Sigmoid colon (tissue), 7 donors: ENCODE measurements around the gene FN3K. TPM values are rescaled to one million over a fixed set of nuclear protein-coding genes. Genes with fewer than 3 reads are reported as not detected.

Experiments
- DNase-seq: peaks from one replicate; pipeline ENCODE4 v3.0.0-alpha.2; 2019
- H3K27ac ChIP-seq, 4 donors: fragments of 200-600 bp; sonication (generic); one replicate each; pipeline ENCODE4 v1.5.1; 2016 to 2019; ENCODE audit warnings: mild to moderate bottlenecking in 1 of 4
- H3K27me3 ChIP-seq, 3 donors: fragments of 200-600 bp; sonication (generic); one replicate each; pipeline ENCODE4 v1.5.1; 2019; ENCODE audit warnings: mild to moderate bottlenecking in 1 of 3
- H3K36me3 ChIP-seq, 4 donors: fragments of 200-600 bp; sonication (generic); one replicate each; pipeline ENCODE4 v1.5.1; 2016 to 2019
- H3K4me1 ChIP-seq, 4 donors: fragments of 200-600 bp; sonication (generic); one replicate each; pipeline ENCODE4 v1.5.1; 2017 to 2019
- H3K4me3 ChIP-seq, 4 donors: fragments of 200-600 bp; sonication (generic); one replicate each; pipeline ENCODE4 v1.5.1; 2017 to 2019; ENCODE audit warnings: mild to moderate bottlenecking in 2 of 4, moderate library complexity in 1 of 4
- H3K9me3 ChIP-seq, 4 donors: fragments of 200-600 bp in 3 of 4; sonication (generic) in 3 of 4; one replicate each; pipeline versions ENCODE4 v1.5.1 to v1.6.1; 2013 to 2019
- EP300 ChIP-seq, 4 donors: sonication (generic); formaldehyde crosslinking; IDR thresholded peaks; one replicate each; pipeline ENCODE4 v1.6.1; 2017; ENCODE audit warnings: antibody characterized with exemption in 4 of 4
- POLR2A ChIP-seq, 2 donors: fragments of 450-650 bp; IDR thresholded peaks; one replicate each; pipeline ENCODE4 v1.6.1; 2016; ENCODE audit warnings: antibody characterized with exemption in 2 of 2, mild to moderate bottlenecking in 2 of 2, moderate library complexity in 2 of 2
- POLR2AphosphoS5 ChIP-seq, 4 donors: sonication (generic); formaldehyde crosslinking; IDR thresholded peaks; one replicate each; pipeline ENCODE4 v1.6.1; 2017; ENCODE audit warnings: antibody characterized with exemption in 4 of 4
- WGBS, 2 donors: extraction: QIAGEN DNeasy Blood & Tissue Kit; methylation state at CpG; one replicate each; pipeline ENCODE4 v1.1.7; 2013; 5-methylcytosine and 5-hydroxymethylcytosine counted together
- intact Hi-C: fragments of 100-400 bp; cut with DNase I; formaldehyde crosslinking; loops from one replicate; pipeline ENCODE4 v1.15.1; 2023
- polyA plus RNA-seq, 3 donors: library from polyadenylated mRNA; stranded (reverse); fragments of 200-250 nt; gene quantifications; one replicate each; pipeline ENCODE4 v1.2.3, GENCODE V29; 2013
- total RNA-seq, 4 donors: library from RNA; depleted of rRNA; stranded (reverse); fragments of >200 nt; gene quantifications; one replicate each; pipeline ENCODE4 v1.1.0, GENCODE V29; 2016
- TF ChIP-seq, protein P1 (sequence below), 4 experiments: fragments of 450-650 bp in 3 of 4; fragments of 200-600 bp in 1 of 4; IDR thresholded peaks; one replicate each; pipeline ENCODE4 v1.5.1; 2016 to 2019; ENCODE audit warnings: antibody characterized with exemption in 4 of 4, mild to moderate bottlenecking in 3 of 4, moderate library complexity in 2 of 4
- donor health status: healthy with polysubstance abuse.
- donor health status: Bipolar disorder and iron deficiency.
- donor health status: healthy.

The FN3K gene
- total and polyA plus RNA-seq, 7 donors: 2.8 to 22.2 (median 11.9) TPM

DNA sequence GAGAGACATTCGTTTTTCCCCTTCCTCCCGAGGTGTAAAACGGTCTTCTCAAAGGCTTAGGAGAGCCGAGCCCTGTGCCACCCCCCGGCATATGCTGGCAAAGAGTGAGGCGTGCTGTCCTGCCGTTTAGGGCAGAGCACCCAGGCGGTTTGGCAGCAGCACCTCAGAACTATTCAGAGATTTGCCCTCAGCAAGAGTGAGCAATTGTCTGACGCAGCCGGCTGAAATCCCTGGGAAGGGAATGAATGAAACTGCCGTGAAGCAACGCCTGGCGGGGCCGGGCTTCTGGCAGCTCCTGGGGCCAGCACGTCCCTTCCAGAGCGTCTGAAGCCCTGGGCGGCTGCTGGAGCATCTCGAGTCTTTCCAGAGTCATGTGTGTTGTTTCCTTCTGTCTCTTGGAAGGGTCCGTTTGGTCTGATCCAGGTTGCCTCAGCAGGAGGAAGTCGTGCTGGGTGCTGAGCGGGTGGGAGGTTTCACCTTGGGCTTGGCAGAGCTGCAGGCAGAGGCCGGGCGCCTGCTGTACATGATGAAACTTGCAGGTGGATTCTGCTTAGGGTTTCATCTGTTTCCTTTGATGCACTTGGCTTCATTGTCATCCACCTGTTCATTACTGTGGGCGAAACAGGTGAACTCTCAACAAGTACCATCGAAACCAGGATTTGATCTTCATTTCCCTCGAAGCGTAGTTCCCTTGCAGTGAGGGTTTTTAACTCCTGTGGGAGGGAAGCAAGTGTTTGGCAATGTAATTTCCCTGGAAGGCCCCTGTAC lies 51.9 kb downstream of the FN3K start:
- intact Hi-C loops: no loop called here
- DNase-seq: peak; percentile 80

DNA sequence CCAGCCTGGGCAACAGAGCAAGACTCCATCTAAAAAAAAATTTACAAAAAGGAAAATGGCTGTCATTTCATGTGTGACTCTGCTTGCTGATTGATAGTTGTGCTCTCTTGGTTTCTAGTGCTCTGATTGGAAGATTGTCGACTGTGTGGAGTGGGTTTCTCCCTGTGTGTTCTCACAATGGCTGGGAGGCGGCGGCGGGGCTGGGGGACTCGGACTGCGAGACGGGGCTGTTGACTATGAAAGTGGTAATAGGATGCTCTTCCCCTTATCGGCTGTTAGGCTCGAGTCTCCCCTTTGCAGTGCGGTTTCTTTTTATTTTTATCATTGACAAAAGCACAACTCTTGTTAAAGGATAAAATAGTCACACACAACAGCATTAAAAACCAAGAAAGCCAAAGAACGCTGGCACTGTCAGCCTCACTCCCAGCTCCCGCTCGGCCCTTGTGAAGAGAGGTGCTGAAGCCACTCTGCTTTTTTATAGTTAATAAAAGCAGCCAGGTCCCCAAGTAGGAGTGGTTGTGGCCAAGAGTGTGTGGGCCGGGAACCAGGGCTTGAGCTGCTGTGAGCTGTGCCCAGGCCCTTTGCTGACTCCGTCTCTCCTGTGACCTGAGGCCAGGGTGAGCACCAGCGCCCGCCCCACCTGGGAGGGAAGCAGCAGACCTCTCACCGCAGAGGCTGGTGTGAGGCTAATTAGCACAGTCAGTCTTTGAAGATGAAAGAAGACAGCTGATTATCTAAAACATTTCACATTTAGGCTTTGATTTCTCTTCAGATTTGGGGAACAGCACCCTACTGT lies 53.0 kb downstream of the FN3K start:
- Histone ChIP-seq H3K36me3 (peaks cover 0 to 14% (median 2%) of the 10 kb centered on the region in 4 donors), H3K27ac (no peak overlapping the region), H3K4me1 (peaks cover 0 to 9% (median 4%) of the 10 kb centered on the region in 4 donors), H3K9me3 (no peaks in the 10 kb centered on the region), H3K27me3 (no peaks in the 10 kb centered on the region), H3K4me3 (no peak overlapping the region)
- DNase-seq: no peak
- no peak for TF ChIP-seq POLR2A (IDR thresholded peaks at IDR 0.05)
- TF ChIP-seq, protein P1, sequence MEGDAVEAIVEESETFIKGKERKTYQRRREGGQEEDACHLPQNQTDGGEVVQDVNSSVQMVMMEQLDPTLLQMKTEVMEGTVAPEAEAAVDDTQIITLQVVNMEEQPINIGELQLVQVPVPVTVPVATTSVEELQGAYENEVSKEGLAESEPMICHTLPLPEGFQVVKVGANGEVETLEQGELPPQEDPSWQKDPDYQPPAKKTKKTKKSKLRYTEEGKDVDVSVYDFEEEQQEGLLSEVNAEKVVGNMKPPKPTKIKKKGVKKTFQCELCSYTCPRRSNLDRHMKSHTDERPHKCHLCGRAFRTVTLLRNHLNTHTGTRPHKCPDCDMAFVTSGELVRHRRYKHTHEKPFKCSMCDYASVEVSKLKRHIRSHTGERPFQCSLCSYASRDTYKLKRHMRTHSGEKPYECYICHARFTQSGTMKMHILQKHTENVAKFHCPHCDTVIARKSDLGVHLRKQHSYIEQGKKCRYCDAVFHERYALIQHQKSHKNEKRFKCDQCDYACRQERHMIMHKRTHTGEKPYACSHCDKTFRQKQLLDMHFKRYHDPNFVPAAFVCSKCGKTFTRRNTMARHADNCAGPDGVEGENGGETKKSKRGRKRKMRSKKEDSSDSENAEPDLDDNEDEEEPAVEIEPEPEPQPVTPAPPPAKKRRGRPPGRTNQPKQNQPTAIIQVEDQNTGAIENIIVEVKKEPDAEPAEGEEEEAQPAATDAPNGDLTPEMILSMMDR (IDR thresholded peaks at IDR 0.05): no peak
- no peak for TF ChIP-seq POLR2AphosphoS5 (IDR thresholded peaks at IDR 0.05)
- TF ChIP-seq EP300 (IDR thresholded peaks at IDR 0.05): no peak
- WGBS, 2 donors: 93% methylated on average over 18 of the region's 18 CpGs
- intact Hi-C loops: no loop called here

More for the DNA sequence above, 51.9 kb downstream of the FN3K start:
- H3K4me3 ChIP-seq: no peak overlapping the region
- WGBS, 2 donors: 87 to 93% methylated on average over 27 of the region's 27 CpGs
- peaks cover 0 to 25% (median 6%) of the 10 kb centered on the region in 4 donors for H3K36me3 ChIP-seq
- no peaks in the 10 kb centered on the region for H3K9me3 ChIP-seq
- H3K27ac ChIP-seq: peak overlapping the region in 1 of 4 donors; percentile 14
- no peaks in the 10 kb centered on the region for H3K27me3 ChIP-seq
- H3K4me1 ChIP-seq: peaks cover 0 to 6% (median 0%) of the 10 kb centered on the region in 4 donors
- no peak for TF ChIP-seq EP300 (IDR thresholded peaks at IDR 0.05)
- TF ChIP-seq POLR2AphosphoS5 (IDR thresholded peaks at IDR 0.05): peak in 1 of 4 donors; percentile 12
- TF ChIP-seq, protein P1 (IDR thresholded peaks at IDR 0.05): no peak

DNA sequence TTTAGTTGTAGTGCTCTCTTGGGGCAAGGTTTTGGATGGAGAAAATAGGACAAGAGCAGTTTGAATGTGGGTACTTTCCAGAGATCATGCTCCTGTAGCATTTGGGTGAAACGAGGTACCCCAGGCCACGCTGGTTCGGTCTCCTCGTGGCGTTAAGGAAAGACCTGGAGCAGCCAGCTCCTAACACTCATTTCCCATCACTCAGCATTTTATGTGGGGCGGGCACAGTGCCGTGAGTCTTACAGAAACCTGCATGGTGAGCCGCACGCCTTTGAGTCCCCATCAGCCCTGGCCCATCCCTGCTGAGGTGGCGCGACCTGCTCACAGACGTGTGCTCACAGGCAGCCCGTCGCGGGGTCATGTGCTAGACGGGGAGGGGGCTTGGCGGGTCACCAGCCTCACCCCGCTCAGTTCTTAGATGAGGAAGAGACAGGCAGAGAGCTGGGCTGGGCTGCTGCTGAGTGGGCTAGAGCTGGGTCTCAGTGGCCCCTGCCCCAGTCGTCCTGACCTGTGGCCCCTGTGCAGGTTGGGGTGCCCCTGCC lies 53.7 kb downstream of the FN3K start:
- TF ChIP-seq POLR2AphosphoS5 (IDR thresholded peaks at IDR 0.05) (no peak), POLR2A (IDR thresholded peaks at IDR 0.05) (no peak), EP300 (IDR thresholded peaks at IDR 0.05) (no peak)
- TF ChIP-seq, protein P1 (IDR thresholded peaks at IDR 0.05): no peak
- H3K9me3 ChIP-seq: no peaks in the 10 kb centered on the region
- no peak for DNase-seq
- no peaks in the 10 kb centered on the region for H3K27me3 ChIP-seq
- H3K4me3 ChIP-seq: no peak overlapping the region
- 95% methylated on average over 19 of the region's 19 CpGs for WGBS, 2 donors
- intact Hi-C loops: no loop called here
- peaks cover 0 to 16% (median 11%) of the 10 kb centered on the region in 4 donors for H3K4me1 ChIP-seq
- peaks cover 0 to 7% (median 0%) of the 10 kb centered on the region in 4 donors for H3K36me3 ChIP-seq
- H3K27ac ChIP-seq: no peak overlapping the region

DNA sequence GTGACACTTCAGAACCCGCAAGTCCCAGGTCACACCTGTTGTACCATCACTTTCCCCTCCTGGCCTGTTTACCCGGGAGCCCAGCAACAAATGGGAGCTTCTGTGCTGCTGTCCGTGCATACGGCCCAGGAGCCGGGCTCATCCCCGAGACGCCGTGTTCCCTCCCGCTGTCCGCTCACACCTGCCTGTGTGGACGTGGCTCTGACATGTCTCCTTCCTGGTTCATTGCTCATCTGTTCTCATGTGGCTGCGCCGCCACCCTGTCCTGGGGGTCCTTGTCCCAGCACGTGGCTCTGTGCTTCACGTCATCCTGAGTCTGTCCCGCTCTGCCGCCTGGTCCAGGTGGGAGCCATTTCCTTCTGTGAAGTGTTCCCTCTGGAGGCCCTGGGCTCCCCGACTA lies 54.4 kb downstream of the FN3K start:
- H3K27ac ChIP-seq: no peak overlapping the region
- TF ChIP-seq, protein P1 (IDR thresholded peaks at IDR 0.05): no peak
- TF ChIP-seq POLR2A (IDR thresholded peaks at IDR 0.05): no peak
- TF ChIP-seq EP300 (IDR thresholded peaks at IDR 0.05): no peak
- no peak for TF ChIP-seq POLR2AphosphoS5 (IDR thresholded peaks at IDR 0.05)
- no peaks in the 10 kb centered on the region for H3K9me3 ChIP-seq
- H3K4me3 ChIP-seq: no peak overlapping the region
- H3K4me1 ChIP-seq: peaks cover 0 to 23% (median 18%) of the 10 kb centered on the region in 4 donors
- no peaks in the 10 kb centered on the region for H3K27me3 ChIP-seq
- no peaks in the 10 kb centered on the region for H3K36me3 ChIP-seq
- DNase-seq: no peak
- intact Hi-C loops: loop anchor here (5.0 kb wide), 1 partner anchor 62 kb away; no protein-coding TSS in a partner anchor
- 96 to 97% methylated on average over 18 of the region's 18 CpGs for WGBS, 2 donors
